Measurements from ENCODE around the gene PNLIP.

Gene PNLIP

GRCh38 chr10:116612107-116612769 is 66.5 kb downstream of the PNLIP start:
- FAIRE-seq (no peak), DNase-seq (ENCODE audit: extremely low spot score, insufficient read length, low read depth) (no peak)

GRCh38 chr10:116613471-116613870 is 67.7 kb downstream of the PNLIP start:
- FAIRE-seq (no peak), DNase-seq (ENCODE audit: extremely low spot score, insufficient read length, low read depth) (no peak)

- DNase-seq (ENCODE audit: extremely low spot score, insufficient read length, low read depth) (no peak), FAIRE-seq (no peak)
Observed at GRCh38 chr10:116614796-116615195, 69.1 kb downstream of the PNLIP start.

GRCh38 chr10:116615199-116615776 is 69.6 kb downstream of the PNLIP start:
- DNase-seq (ENCODE audit: extremely low spot score, insufficient read length, low read depth) (no peak), FAIRE-seq (no peak)
